ENCODE results near the gene CIROP. TPM values are rescaled to one million over a fixed set of nuclear protein-coding genes. Genes with fewer than 3 reads are reported as not detected.

CIROP gene
- polyA plus RNA-seq, 3 donors = 0.08 TPM; not detected in 2

- no peak for DNase-seq (ENCODE audit: low read depth in 3 of 3, low spot score in 2 of 3)
These were observed 34.3 kb downstream of the CIROP start for GRCh38 chr14:23070262-23071129.

GRCh38 chr14:23069413-23069806, 35.4 kb downstream of the CIROP start:
- no peak for DNase-seq (ENCODE audit: low read depth in 3 of 3, low spot score in 2 of 3)

GRCh38 chr14:23068789-23069412, 35.9 kb downstream of the CIROP start:
- peak; percentile 84 to 89 (median 87) for DNase-seq (ENCODE audit: low read depth in 3 of 3, low spot score in 2 of 3)

DNA sequence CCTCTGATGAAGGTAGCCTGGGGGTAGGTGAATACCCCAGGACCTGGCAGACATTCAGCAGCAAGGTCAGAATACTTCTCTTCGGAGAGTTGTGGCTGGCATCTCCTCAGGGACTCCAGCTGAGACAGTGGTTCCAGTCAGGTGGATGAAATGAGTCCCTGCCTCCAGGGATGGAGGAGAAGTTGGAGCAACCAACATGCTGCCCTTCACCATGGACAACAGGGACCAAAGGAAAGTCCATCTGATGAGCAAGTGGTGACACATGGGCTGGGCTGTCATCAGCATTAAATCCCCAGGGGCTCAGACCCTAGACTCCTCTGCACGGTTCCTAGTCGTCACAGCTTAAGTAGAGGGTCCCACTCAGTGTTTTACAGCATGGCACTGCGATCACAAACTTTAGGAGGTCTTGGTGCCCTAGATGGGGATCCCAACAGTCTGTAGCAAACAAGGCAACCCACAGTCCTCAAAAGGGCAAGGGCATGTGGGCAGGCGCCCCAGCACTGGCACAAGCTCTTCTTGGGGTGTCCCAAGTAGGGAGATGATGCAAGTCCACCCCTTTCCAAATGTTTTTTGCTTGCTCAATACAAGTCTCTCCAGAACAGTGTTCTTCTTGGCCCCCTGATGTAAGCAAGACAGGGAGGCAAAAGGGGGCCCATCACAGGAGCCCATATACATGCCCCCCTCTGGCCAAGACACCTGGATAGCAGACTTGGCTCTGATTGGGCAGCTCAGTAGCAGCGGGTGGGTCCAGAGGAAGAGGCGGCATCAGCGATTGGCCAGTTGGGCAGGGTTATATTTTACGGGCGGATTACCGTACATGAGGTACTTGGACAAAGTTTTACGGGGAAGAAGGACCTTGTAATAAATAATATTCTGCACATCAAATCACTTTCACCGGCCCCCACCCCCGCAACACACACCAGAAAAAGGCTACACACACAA, 36.7 kb downstream of the CIROP start:
- DNase-seq (ENCODE audit: low read depth in 3 of 3, low spot score in 2 of 3) = no peak

- no peak for DNase-seq (ENCODE audit: low read depth in 3 of 3, low spot score in 2 of 3)
These were observed 37.7 kb downstream of the CIROP start for GRCh38 chr14:23066855-23067744.

DNA sequence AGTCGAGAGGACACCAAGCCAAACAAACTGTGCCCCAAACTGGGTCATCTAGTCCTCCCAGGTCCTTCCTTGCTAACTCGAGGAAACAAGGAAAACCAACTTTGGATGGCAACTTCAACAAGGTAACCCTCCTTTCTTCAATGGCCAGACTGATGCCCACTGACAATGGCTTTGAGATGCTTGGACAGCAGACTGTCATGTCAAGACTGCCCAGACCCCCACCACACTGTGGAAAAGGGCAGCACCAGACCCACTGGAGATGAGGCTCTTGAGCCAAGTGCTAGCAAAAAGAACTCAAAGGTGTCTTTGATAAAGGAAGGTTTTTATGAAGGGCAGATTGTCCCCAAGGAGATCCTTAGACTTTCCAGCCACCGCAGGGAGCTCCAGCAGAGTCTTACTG, 38.4 kb downstream of the CIROP start:
- DNase-seq (ENCODE audit: low read depth in 3 of 3, low spot score in 2 of 3) = no peak

DNA sequence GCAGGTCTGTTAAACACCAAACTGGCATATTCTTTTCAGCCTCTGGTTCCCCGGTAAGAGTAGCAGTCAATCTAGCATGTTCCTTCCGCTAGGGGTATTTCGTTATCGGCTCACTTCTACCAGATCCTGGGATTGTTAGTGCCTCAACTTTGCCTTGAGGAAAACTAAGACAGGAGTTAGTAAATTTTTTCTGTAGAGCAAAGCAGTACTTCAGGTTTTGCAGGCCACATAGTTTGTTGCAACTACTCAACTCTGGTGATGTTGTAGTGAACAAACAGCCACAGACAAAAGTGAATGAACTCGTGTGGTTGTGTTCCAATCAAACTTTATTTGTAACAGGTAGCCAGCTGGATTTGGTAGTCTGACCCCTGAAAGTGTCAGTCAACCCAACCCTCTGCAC, 41.2 kb downstream of the CIROP start:
- DNase-seq (ENCODE audit: low read depth in 3 of 3, low spot score in 2 of 3) = no peak

DNA sequence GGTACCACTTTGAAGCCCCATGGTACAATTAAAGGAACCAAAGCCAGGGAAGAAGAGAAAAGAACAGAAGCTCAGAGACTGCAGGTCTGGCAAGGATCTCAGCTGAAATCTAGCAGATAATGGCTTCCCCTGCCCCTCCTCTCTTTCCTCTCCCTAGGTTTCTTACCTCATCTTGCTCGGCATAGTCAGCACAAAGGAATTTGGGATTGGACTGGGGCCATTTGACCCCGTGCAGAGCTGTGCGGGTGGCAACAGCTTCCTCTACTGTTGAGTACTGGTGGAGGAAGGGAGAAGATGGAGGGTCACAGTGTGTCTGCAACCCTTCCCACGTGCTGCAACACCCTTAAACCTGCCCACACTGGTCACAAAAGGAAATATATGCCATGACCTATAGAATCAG, 42.8 kb downstream of the CIROP start:
- DNase-seq (ENCODE audit: low read depth in 3 of 3, low spot score in 2 of 3) = no peak

GRCh38 chr14:23060536-23061260, 44.1 kb downstream of the CIROP start:
- DNase-seq (ENCODE audit: low read depth in 3 of 3, low spot score in 2 of 3) = no peak

- no peak for DNase-seq (ENCODE audit: low read depth in 3 of 3, low spot score in 2 of 3)
These were observed 45.9 kb downstream of the CIROP start for GRCh38 chr14:23058654-23059504.

DNA sequence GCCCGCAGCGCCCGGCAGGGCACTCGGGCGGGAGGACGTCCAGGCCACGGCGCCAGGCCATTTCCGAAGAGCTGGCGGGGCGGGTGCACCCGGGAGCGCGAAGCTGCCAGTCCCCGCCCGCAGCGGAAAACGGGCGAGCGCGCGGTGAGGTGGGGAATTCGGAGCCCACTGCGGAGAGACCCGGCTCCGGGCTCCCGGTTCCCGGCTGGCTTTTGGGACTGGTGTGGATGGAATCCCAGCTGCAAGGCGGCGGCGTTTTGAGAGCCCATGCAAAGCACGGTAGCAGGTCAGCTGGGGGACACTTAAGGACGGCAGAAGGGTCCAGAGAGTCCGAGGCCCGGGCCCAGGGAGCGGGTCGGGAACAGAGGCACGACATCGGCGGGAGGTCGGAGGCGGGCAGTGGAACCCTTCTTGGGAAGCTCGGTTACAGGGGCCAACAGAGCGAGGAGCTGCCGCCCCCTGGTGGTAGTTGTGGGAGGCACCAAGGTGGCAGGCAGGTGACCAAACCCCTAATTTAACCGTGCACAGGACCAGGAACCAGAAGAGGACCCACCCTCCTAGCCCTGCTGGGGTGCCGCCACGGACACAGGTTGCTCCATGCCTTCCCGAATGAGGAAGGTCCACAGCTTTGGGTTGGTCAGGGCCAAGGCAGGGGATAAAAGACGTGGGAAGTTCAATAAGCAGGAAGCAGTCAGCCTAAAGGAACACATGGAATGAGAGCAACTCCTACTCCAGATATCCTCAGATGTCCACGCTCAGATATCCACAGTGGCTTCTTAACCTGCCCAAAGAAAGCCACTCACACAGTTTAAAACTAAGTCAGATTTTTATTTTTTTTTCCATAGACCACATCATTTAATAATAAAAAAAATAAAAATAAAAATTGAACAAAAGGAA, 46.8 kb downstream of the CIROP start:
- DNase-seq (ENCODE audit: low read depth in 3 of 3, low spot score in 2 of 3) = peak in 2 of 3 donors; percentile 80 to 87

DNA sequence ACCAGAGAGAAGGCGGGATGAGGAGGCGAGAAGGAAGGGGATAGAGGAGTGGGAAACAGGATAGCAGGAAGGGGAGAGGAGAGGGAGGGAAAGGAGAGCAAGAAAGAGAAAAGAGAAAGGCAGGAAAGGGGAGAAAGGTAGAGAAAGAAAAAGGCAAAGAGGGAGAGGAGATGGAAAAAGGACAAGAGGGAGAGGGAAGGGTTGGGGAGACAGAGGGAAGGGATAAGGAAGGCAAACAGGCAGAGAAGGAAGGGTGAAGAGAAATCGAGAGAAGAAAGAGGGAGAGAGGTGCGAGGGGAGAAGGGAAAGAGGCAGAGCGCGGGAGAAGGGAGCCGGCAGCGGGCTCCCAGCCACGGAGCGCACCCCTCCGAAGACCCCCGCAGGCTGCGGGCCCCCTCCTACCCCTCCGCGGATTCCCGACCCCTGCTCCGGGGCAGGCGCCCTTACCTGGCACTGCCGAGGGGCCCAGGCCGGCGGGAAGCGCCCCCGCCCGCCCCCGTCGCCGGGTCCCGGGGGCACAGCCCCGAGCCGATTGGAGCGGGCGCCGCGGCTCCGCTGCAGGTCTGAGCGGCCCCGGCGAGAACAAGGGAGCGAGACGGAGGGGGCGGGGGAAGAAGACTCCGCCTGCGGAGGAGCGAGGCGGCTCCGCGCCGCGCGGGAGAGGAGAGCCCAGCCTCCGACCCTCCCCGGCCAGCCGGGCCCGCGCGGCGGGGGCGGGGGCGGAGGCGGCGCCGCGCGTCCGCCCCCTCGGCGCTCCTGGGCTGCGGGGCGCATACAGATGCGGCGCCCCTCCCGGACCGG, 47.6 kb downstream of the CIROP start, which contains the start of gene CDH24:
Gene CDH24, minus strand, starts transcription at position 565 of the 801 bp plus-strand sequence. CDS start 1,787 bp downstream, outside the sequence.
- DNase-seq (ENCODE audit: low read depth in 3 of 3, low spot score in 2 of 3) = no peak

DNA sequence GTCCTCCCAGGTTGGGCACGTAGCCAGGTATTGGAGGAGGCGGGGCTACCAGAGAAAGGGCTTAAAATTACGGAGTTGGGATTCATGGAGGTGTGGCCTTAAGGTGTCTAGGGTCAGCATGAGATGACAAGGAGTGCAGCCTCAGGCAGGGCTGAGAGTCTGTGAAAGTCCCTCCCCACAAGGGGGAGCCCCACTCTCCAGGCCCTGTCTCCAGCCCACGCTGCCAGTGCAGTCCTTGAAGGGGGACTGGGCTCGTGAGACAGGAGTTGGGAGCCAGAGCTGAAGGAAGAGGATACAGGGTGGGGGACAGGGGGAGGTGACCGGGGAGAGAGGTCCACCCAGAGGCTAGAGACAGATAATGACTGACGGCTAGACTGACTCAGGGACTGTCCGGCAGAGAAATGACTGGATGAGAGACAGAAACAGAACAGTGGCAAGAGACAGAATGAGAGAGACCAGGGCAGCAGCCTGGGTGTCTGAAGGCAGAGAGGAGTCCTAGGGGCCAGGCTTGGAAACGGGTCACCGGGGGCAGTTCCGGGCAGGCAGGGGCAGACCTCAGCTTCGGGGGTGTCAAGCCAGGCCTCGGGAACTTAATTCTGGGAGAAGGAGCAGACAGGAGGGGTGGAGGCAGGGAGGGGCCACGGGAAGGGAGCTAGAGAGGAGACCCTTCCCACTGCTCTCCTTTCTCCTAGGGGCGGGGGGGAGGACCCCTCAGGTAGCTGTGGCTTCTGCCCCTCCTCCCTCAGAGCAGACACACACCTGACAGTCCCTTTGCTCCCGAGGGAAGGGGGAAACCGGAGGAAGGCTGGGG, 48.4 kb downstream of the CIROP start:
- DNase-seq (ENCODE audit: low read depth in 3 of 3, low spot score in 2 of 3) = no peak

- DNase-seq (ENCODE audit: low read depth in 3 of 3, low spot score in 2 of 3) = no peak
These were observed 49.1 kb downstream of the CIROP start for GRCh38 chr14:23055621-23056144.

DNA sequence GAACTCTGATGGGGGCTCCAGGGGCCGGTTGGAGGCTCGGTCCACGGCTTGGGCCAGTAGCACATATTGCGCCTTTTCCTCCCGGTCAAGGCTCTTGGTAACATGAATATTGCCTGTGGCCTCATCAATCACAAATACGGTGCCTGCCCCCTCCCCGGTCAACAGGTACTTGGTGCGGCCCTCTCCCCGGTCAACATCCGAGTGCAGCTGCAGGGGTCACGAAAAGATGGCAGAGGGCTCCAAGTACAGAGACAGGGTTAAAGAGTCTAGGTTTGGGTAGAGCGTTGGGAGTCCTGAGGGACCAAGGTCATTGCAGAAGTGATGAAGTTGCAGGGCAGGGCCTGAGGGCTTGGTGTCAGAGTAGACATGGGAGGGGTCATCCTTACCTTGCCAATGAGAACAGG, 49.6 kb downstream of the CIROP start:
- DNase-seq (ENCODE audit: low read depth in 3 of 3, low spot score in 2 of 3) = no peak
